HepG2 (cell line): ENCODE measurements around the gene PRSS8.

ENCODE experiments used
- JUND ChIP-seq: sonication (generic); formaldehyde crosslinking; IDR thresholded peaks from 2 replicates; pipeline ENCODE4 v1.8.0; 2022; ENCODE audit warnings: mild to moderate bottlenecking, missing genetic modification reagents
- MED1 ChIP-seq: sonication (generic); formaldehyde crosslinking; IDR thresholded peaks from 2 replicates; pipeline ENCODE4 v1.4.0; 2020; ENCODE audit warnings: missing genetic modification reagents
- ONECUT2 ChIP-seq: sonication (generic); formaldehyde crosslinking; IDR thresholded peaks from 2 replicates; pipeline ENCODE4 v1.4.0; 2020; ENCODE audit warnings: missing genetic modification reagents
- RFXANK ChIP-seq: IDR thresholded peaks from 2 replicates; pipeline ENCODE4 v1.6.1; 2016
- YY1 ChIP-seq: IDR thresholded peaks from 2 replicates; pipeline ENCODE4 v1.6.1; 2011; ENCODE audit warnings: low read length, low read depth, moderate library complexity, mild to moderate bottlenecking; ENCODE audit not compliant: insufficient read depth, insufficient replicate concordance
- ZFX ChIP-seq: sonication (generic); formaldehyde crosslinking; IDR thresholded peaks from 2 replicates; pipeline ENCODE4 v1.4.0; 2020; ENCODE audit warnings: mild to moderate bottlenecking, low read depth, missing genetic modification reagents, moderate library complexity
- ZSCAN5A ChIP-seq: sonication (generic); formaldehyde crosslinking; IDR thresholded peaks from 2 replicates; pipeline ENCODE4 v1.8.0; 2022; ENCODE audit warnings: mild to moderate bottlenecking, missing genetic modification reagents, borderline replicate concordance

- TF ChIP-seq MED1 (CRISPR knock-in tag) = no peak
- TF ChIP-seq ZFX (CRISPR knock-in tag) = no peak
- no peak for TF ChIP-seq RFXANK
- no peak for TF ChIP-seq ONECUT2
- TF ChIP-seq YY1 = no peak
- no peak for TF ChIP-seq ZSCAN5A (CRISPR knock-in tag)
- no peak for TF ChIP-seq JUND (CRISPR knock-in tag)
These were observed 21.6 kb upstream of the PRSS8 start for GRCh38 chr16:31157136-31157535.
